Activated CD4-positive, alpha-beta T cell treated with anti-CD3 and anti-CD28 coated beads, Interleukin-2, amount 10 ng/mL, durations not matched to agents 7 days and 5 days (primary cell): Measurements from ENCODE around the gene ELOVL1. TPM values are rescaled to one million over a fixed set of nuclear protein-coding genes. Genes with fewer than 3 reads are reported as not detected.

Experiments used
- CTCF ChIA-PET: fragments of 350-600 bp; sonication (Branson Sonifier 250); formaldehyde crosslinking; loops from one replicate; lab custom pipeline; 2021; ENCODE audit warnings: antibody characterized with exemption; lab: Charles Lee
- POLR2A ChIA-PET: fragments of 350-600 bp; sonication (Branson Sonifier 250); formaldehyde crosslinking; loops from one replicate; lab custom pipeline; 2021; ENCODE audit warnings: antibody characterized with exemption; lab: Charles Lee
- DNase-seq: peaks from one replicate; pipeline ENCODE4 v3.0.0-alpha.2; 2020
- H3K27ac Mint-ChIP-seq: one replicate; pipeline ENCODE4 v1.8.0; 2021; ENCODE audit warnings: mild to moderate bottlenecking, moderate library complexity, mixed read lengths
- H3K27me3 Mint-ChIP-seq: one replicate; pipeline ENCODE4 v1.8.0; 2021; ENCODE audit warnings: mixed read lengths
- H3K36me3 Mint-ChIP-seq: one replicate; pipeline ENCODE4 v1.8.0; 2021; ENCODE audit warnings: low read depth, mixed read lengths
- H3K4me1 Mint-ChIP-seq: one replicate; pipeline ENCODE4 v1.8.0; 2021; ENCODE audit warnings: mixed read lengths
- H3K4me3 Mint-ChIP-seq: one replicate; pipeline ENCODE4 v1.8.0; 2021; ENCODE audit warnings: mild to moderate bottlenecking, moderate library complexity, mixed read lengths
- H3K9me3 Mint-ChIP-seq: one replicate; pipeline ENCODE4 v1.8.0; 2021; ENCODE audit warnings: mixed read lengths
- microRNA-seq: library from miRNA; unstranded; fragments of <30 nt; microRNA quantifications from one replicate; pipeline ENCODE4 v1.2.0, GENCODE V29; 2021; ENCODE audit warnings: borderline microRNAs expressed, borderline replicate concordance
- total RNA-seq, 2 experiments: library from RNA; stranded (reverse); gene quantifications; one replicate each; pipeline ENCODE4 v1.2.3, GENCODE V29; 2021

Gene ELOVL1
- total RNA-seq, 2 experiments from 2014 or later, result 77.1 to 85.0 TPM

GRCh38 chr1:43315963-43316737, 51.7 kb downstream of the ELOVL1 start:
- no peaks in the 10 kb centered on the region for H3K36me3 Mint-ChIP-seq
- H3K9me3 Mint-ChIP-seq, result no peaks in the 10 kb centered on the region
- DNase-seq, result no peak
- H3K4me1 Mint-ChIP-seq, result no peaks in the 10 kb centered on the region
- H3K27me3 Mint-ChIP-seq, result no peaks in the 10 kb centered on the region
- no peak overlapping the region for H3K4me3 Mint-ChIP-seq
- ChIA-PET CTCF (interaction anchor here (1.3 to 1.7 kb wide), 2 partner anchors 13 to 23 kb away, joined by 3 to 4 read pairs; no protein-coding TSS in a partner anchor), POLR2A (no interaction called here)
- H3K27ac Mint-ChIP-seq, result no peak overlapping the region

GRCh38 chr1:43315481-43315880, 52.3 kb downstream of the ELOVL1 start:
- DNase-seq, result no peak
- ChIA-PET CTCF (no interaction called here), POLR2A (no interaction called here)
- H3K36me3 Mint-ChIP-seq, result no peaks in the 10 kb centered on the region
- no peaks in the 10 kb centered on the region for H3K4me1 Mint-ChIP-seq
- H3K4me3 Mint-ChIP-seq, result no peak overlapping the region
- no peaks in the 10 kb centered on the region for H3K9me3 Mint-ChIP-seq
- H3K27ac Mint-ChIP-seq, result no peak overlapping the region
- H3K27me3 Mint-ChIP-seq, result no peaks in the 10 kb centered on the region

GRCh38 chr1:43314233-43314632, 53.6 kb downstream of the ELOVL1 start:
- no peak for DNase-seq
- Mint-ChIP-seq H3K9me3 (no peaks in the 10 kb centered on the region), H3K4me3 (no peak overlapping the region), H3K27ac (no peak overlapping the region), H3K36me3 (no peaks in the 10 kb centered on the region), H3K27me3 (no peaks in the 10 kb centered on the region), H3K4me1 (no peaks in the 10 kb centered on the region)
- ChIA-PET POLR2A (no interaction called here), CTCF (no interaction called here)

GRCh38 chr1:43313771-43314170, 54.0 kb downstream of the ELOVL1 start:
- ChIA-PET POLR2A (no interaction called here), CTCF (no interaction called here)
- Mint-ChIP-seq H3K9me3 (no peaks in the 10 kb centered on the region), H3K4me3 (no peak overlapping the region), H3K4me1 (no peaks in the 10 kb centered on the region), H3K27ac (no peak overlapping the region), H3K27me3 (no peaks in the 10 kb centered on the region), H3K36me3 (no peaks in the 10 kb centered on the region)
- DNase-seq, result no peak

Small RNA genes lying within 50 kb of the gene (microRNA-seq; reads per million reads assigned to microRNA genes)
- 1.5 reads per million for gene MIR6734

Other genes starting within 250 kb of the ELOVL1 start
- gene EBNA1BP2, start 195.7 kb downstream of the ELOVL1 start, total RNA-seq, result 10 to 100 TPM; 40.5 to 45.8 TPM
- not detected for gene CFAP57, start 195.7 kb downstream of the ELOVL1 start, total RNA-seq
- gene TMEM125, start 98.0 kb downstream of the ELOVL1 start, total RNA-seq, result not detected
- not detected for gene C1orf210, start 82.4 kb downstream of the ELOVL1 start, total RNA-seq
- not detected for gene TIE1, start 67.0 kb downstream of the ELOVL1 start, total RNA-seq
- not detected for gene MPL, start 30.2 kb downstream of the ELOVL1 start, total RNA-seq
- gene CDC20, start 9.0 kb downstream of the ELOVL1 start, total RNA-seq, result 100 to 1,000 TPM; 176 to 188 TPM
- 10 to 100 TPM; 30.2 to 33.3 TPM for gene MED8, start 21.8 kb upstream of the ELOVL1 start, total RNA-seq
- gene SZT2, start 21.9 kb upstream of the ELOVL1 start, total RNA-seq, result 10 to 100 TPM; 66.6 to 74.3 TPM
- gene HYI, start 85.9 kb upstream of the ELOVL1 start, total RNA-seq, result 10 to 100 TPM; 20.6 to 25.8 TPM
- under 1 TPM; 0.37 to 0.42 TPM for gene PTPRF, start 162.9 kb upstream of the ELOVL1 start, total RNA-seq